Activated CD4-positive, alpha-beta T cell treated with anti-CD3 and anti-CD28 coated beads, Interleukin-2, Interleukin-6, amounts not matched to agents 100 ng/mL and 50 ng/mL, durations not matched to agents 16 hours and 8 hours (primary cell): ENCODE measurements around the gene BATF2.
"Not testable (repeated sequence)": the region's sequence is repeated elsewhere in the genome, so short reads cannot be mapped to it uniquely, and the experiment has no call there.

Experiments
- DNase-seq: peaks from one replicate; pipeline ENCODE4 v3.0.0-alpha.2; 2020

BATF2 gene, protein sequence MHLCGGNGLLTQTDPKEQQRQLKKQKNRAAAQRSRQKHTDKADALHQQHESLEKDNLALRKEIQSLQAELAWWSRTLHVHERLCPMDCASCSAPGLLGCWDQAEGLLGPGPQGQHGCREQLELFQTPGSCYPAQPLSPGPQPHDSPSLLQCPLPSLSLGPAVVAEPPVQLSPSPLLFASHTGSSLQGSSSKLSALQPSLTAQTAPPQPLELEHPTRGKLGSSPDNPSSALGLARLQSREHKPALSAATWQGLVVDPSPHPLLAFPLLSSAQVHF

GRCh38 chr11:64996710-64997380, at the start of gene BATF2:
TSS of gene BATF2 (minus strand) at chr11:64996971. CDS start at chr11:64996914, 57 bp downstream.
- DNase-seq, result no peak

GRCh38 chr11:65045728-65046127, 49.0 kb upstream of the BATF2 start:
- DNase-seq, result no peak

- DNase-seq, result no peak
These were observed 48.3 kb upstream of the BATF2 start for GRCh38 chr11:65045061-65045460.

DNA sequence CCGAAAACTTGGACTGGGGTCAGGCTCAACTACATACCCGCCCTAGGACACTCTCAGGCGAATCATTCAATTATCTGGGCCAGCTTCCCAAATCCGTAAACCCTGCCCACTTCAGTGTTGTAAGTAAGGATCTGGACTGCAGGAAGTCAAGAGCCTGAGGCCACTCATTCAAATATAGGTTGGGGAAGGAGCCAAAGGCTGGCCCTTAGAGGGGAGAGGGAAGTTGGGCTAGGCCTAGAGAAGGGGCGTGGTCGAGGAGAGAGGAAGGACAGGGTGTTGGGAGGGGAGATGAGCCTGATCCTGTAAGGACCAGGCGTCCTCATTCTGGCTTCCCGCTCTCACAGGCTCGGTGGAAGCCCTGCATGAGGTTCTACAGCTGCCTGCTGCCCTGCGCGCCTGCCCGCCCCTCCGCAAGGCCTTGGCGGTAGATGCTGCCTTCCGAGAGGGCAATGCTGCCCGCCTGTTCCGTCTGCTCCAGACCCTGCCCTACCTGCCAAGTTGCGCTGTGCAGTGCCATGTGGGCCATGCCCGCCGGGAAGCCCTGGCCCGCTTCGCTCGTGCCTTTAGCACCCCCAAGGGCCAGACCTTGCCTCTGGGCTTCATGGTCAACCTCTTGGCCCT, 47.2 kb upstream of the BATF2 start:
- DNase-seq, result no peak

DNA sequence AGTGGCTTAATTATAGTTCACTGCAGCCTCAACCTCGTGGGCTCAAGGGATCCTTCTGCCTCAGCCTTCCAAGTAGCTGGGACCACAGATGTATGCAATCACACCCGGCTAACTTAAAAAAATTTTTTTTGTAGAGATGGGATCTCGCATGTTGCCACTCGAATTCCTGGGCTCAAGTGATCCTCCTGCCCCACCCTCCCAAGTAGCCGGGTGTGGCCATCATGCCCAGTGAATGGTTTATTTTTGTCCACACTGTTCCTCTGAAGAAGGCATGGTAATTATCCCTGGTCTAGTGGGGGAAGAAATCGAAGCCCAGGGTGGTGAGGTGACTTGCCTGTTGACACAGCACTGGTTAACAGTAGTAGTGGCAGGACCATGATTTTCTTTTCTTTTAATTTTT, 46.1 kb upstream of the BATF2 start:
- DNase-seq, result no peak

DNA sequence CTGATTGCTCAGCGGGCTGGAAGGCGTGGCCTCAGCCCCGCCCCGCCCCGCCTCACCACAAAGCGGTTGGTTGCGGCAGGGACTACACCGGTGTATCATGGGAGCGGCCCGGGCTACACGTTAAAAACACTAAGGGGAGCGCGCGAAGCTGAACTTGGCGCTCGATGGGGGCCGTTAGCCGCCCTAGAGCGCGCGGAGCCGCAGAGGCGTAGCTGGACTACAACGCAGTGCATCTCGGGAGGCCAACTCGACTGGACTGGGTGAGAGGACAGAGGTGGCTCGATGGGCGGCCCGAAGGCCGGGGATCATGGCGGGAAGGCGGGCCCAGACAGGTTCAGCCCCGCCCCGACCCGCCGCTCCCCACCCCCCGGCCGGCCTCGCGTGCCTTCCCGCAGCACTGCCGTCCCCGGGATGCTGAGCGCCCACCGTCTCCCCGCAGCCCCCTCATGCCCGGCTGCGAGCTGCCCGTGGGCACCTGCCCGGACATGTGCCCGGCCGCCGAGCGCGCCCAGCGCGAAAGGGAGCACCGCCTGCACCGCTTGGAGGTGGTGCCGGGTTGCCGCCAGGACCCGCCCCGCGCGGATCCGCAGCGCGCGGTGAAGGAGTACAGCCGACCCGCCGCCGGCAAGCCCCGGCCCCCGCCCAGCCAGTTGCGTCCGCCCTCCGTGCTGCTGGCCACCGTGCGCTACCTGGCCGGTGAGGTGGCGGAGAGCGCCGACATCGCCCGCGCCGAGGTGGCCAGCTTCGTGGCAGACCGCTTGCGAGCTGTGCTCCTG, 44.3 kb upstream of the BATF2 start, which contains the start of gene SAC3D1:
TSS of gene SAC3D1 (plus strand) at position 364 of the 776 bp plus-strand sequence. CDS start at position 447, 83 bp downstream.
- peak; percentile 95 for DNase-seq

DNA sequence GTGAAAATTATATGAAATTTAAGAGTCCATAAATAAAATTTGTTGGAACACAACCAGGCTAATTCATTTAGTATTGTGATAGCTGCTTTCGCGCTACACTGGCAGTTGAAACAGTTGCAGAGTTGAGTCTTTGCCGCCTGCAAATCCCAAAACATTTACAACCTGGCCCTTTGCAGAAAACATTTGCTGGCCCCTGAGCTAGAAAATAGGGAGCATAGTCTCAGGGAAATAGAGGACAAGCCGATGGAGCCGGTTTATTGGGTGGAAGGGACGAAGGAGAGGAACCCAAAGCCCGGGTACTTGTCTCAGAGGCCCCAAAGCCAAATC, 43.7 kb upstream of the BATF2 start:
- DNase-seq, result no peak

GRCh38 chr11:65036931-65037330, 40.2 kb upstream of the BATF2 start:
- no peak for DNase-seq

DNA sequence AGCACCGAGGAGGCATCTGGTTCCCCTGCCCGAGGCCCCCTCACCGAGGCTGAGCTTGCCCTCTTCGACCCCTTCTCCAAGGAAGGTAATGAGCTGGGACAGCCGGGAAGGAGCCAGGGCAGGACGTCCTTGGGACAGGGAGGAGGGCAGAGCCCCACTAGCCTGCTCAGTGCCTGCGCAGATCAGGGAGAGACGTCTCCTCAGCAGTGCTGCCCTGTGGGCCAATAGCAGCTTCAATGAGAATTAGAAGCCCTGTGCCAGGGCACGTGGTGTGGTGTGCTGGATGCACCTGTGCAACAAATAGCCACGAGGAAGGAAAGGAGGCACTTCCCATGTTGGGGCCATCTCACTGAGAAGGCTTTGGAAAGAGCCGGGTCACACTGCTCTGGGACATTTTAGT, 38.8 kb upstream of the BATF2 start:
- no peak for DNase-seq

DNA sequence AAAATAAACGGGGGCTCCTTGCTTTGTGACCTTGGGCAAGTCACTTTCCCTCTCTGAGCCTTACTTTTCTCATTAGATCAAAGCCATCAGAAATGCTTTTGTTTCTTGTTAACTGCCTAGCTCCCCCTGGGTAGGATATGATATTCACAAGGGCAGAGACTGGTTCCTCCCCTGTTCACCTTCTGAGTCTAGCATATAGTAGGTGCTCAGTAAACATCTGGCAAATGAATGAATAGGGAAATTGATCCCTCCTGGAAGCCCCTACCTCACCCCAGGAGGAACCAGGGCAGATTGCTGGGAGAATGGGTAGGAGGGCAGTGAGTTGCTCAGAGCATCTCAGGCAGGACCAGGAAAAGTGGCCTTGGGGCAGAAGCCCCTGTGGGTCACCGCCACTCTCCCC, 37.7 kb upstream of the BATF2 start:
- no peak for DNase-seq

DNA sequence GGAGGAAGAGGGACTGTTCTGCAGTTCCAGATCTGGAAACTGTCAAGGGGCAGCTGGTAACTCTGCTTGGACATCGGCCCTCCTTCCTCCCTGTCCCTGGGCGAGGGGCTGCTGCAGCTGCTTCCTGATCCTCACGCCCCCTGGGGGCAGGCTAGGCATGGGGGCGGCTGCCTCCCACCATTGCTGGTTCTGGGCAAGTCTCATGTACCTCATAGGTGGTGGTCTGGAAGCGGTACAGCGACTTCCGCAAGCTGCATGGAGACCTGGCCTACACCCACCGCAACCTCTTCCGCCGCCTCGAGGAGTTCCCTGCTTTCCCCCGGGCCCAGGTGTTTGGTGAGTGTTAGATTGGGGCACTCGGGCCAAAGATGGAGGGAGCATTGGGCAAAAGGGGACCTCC, 35.4 kb upstream of the BATF2 start:
- DNase-seq, result no peak

GRCh38 chr11:65027213-65028067, 30.7 kb upstream of the BATF2 start, which contains the start of gene SNX15:
TSS of gene SNX15 (plus strand) at chr11:65027439. CDS start at chr11:65027538, 99 bp downstream.
- DNase-seq, result peak; percentile 97

DNA sequence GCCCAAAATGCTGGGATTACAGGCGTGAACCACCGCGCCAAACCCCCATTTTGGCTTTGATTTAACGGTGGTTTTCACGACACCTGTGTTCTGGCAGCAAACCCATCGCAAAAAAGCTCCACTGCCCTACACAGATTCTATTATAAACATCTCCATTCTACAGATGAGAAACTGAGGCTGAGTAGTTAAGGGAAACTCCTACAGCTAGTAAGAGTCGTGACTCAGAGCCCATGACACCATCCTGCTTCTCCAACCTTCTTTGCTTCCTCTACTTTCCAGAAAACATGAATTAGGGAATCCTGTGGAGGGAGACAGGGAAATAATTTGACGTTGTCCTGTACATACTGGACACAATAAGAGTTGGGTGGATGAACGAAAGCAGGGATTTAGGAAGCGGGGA, 30.0 kb upstream of the BATF2 start:
- no peak for DNase-seq

DNA sequence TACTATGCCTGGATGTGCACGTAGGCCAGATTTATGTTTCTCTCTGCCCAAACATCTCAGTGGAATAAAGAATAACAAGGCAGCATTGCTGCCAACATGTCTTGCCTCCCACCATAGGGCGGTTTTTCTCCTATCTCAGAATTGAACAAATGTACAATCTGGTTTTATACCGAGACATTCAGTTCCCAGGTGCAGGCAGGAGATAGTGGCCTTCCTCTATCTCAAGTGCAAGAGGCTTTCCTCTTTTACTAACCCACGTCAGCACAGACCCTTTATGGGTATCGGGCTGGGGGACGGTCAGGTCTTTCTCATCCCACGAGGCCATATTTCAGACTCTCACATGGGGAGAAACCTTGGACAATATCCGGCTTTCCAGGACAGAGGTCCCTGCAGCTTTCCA, 26.7 kb upstream of the BATF2 start:
- not testable (repeated sequence) for DNase-seq

DNA sequence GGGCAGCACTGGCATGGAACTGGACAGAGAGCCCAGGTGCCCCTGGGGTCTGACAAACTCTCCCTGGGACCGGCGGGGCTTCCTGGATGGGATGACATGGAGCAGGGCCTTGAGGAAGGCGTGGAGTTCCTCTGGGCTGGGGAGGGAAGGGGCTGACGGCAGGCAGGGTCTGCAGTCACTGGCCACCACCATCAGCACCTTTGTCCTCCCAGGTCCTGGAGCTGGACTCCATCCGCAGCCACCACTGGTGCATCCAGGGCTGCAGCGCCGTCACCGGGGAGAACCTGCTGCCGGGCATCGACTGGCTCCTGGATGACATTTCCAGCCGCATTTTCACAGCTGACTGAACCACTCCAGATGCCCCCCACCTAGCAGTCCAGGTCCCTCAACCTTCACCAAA, 24.7 kb upstream of the BATF2 start:
- no peak for DNase-seq

DNA sequence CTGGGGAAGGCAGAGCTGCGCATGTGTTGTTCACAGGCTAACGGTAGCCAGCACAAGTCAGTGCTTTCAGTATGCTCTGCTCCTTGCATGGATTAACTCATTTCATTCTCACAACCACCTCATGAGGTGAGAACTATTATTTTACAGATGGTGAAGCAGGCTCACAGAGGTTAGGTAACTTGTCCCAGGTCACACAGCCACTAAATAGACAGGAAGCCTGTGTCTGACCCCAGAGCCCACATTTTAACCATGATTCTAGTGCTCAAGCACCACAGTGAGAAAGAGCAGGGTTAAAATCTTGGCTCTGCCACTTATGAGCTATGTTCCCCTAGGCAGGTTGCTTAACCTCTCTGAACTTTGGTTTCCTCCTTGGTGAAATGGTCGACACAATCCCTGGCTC, 24.2 kb upstream of the BATF2 start:
- DNase-seq, result no peak

DNA sequence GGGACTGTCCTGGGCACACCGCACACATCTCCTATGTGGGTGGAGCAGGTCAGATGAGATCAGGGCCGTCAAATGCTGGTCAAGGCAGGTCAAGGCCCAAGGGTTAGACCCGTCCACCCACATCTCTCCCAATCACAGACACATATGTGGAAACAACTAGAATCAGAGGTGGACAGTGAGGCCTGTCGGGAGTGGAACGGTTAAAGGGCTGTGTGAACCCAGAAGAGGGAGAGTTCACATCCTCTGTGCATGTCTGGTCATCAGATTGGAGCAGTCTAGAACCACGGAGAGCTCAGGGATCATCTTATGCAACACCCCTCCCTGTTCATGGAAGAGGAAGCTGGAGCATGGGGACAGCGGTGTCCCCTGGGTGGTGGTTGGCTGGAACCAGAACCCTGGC, 23.1 kb upstream of the BATF2 start:
- no peak for DNase-seq

GRCh38 chr11:65017937-65018336, 21.2 kb upstream of the BATF2 start:
- DNase-seq, result no peak

DNA sequence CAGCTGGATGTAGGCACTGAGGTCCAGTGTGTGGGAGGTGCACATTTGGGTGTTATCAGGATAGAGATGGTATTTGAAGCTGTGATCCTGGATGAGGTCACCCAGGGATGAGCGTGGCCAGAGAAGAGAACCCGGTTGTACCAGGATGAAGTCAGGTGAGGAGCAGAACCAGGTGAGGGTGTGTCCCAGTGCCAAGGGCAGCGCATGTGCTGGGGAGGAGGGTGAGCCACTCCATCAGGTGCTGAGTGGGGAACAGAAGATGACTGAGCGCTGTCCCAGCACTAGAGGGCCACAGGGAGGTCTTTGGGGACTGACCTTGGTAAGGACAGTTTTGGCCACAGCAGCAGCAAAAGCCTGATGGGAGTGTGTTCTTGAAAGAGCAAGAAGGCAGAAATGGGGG, 19.9 kb upstream of the BATF2 start:
- no peak for DNase-seq

- DNase-seq, result no peak
These were observed 18.0 kb upstream of the BATF2 start for GRCh38 chr11:65014726-65015227.

DNA sequence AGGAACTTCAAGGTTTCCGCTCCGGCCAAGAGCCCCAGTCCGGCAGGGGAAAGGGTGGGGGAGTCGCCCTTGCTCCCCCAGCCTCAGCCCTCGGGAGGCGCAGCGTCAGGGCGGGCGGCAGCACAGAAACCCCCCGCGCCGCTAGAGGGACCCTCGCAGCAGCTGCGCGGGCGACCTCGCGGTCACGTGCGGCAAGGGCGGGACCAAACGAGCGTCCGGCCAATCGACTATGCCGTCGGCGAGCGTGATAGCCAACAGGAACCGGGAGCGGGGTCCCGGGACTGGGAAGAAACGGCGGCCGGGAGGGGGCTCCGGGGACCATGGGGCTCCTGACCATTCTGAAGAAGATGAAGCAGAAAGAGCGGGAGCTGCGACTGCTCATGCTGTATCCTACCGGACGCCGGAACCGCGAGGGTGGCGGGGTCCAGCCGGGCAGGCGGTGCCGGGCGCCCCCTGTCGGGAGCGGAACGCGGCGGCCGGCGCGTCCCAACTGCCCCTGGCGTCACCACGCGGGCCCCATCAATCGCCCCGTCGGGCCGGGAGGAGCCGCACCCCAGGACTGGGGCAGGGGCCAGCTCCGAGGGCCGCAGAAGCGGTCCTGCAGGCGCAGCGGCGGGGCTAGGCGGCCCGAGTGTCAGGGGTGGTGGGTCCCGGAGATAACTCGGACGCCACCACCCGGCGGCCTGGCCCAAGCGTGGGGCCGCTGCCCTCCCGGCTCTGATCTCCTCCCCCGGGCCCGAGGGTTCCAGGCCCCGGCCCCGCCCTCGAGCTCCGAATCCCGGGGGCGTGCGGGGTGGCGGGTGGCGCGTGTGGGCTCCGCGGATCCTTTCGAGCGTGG, 17.3 kb upstream of the BATF2 start, which contains the start of gene ARL2:
TSS of gene ARL2 (plus strand) at position 273 of the 838 bp plus-strand sequence. CDS start at position 321, 48 bp downstream.
- peak; percentile 93 for DNase-seq
